ENCODE results near the gene OVOL1.

- TF ChIP-seq CTCF (IDR thresholded peaks at IDR 0.05), result no peak
- TF ChIP-seq EZH2 (IDR thresholded peaks at IDR 0.05; ENCODE audit: borderline replicate concordance, insufficient read depth, low read depth, low read length, poor library complexity, severe bottlenecking), result no peak
Observed at GRCh38 chr11:65777241-65777640, 9.6 kb upstream of the OVOL1 start.
